GM21390 (cell line): ENCODE measurements around the gene SDHD.
"Not testable (repeated sequence)": the region's sequence is repeated elsewhere in the genome, so short reads cannot be mapped to it uniquely, and the experiment has no call there.

ENCODE experiments used
- ATAC-seq: cut with Tn5 transposase; IDR thresholded peaks from one replicate; pipeline ENCODE4 v1.9.1; 2021; ENCODE audit not compliant: unreplicated experiment

The SDHD gene

GRCh38 chr11:112086422-112087191 is at the start of gene SDHD, which contains the start of gene TIMM8B:
Gene SDHD, plus strand, starts transcription at chr11:112086873. Its CDS starts 35 bp downstream, at chr11:112086908.
Gene TIMM8B, minus strand, starts transcription at chr11:112086756. Its CDS starts 33 bp downstream, at chr11:112086723.
- ATAC-seq, result peak; percentile 86

GRCh38 chr11:112037527-112037926 is 49.1 kb upstream of the SDHD start:
- no peak for ATAC-seq

- no peak for ATAC-seq
Measured at GRCh38 chr11:112042161-112042960, 44.3 kb upstream of the SDHD start.

DNA sequence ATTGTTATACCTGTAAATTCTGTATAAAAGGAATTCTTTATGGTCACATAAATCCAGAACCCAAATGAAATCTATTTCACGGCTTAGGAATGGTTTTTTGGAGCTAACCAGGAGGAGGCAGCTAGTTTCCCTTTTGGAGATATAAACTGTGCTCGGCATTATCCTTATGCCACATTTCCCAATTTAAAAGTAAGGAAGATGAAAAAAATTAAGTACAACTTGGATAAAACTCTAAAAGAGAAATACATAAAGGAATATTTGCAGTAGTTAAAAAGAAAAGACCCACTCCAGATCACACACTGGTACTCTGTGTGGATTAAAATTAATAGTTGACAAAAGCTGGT is 43.7 kb upstream of the SDHD start:
- no peak for ATAC-seq

DNA sequence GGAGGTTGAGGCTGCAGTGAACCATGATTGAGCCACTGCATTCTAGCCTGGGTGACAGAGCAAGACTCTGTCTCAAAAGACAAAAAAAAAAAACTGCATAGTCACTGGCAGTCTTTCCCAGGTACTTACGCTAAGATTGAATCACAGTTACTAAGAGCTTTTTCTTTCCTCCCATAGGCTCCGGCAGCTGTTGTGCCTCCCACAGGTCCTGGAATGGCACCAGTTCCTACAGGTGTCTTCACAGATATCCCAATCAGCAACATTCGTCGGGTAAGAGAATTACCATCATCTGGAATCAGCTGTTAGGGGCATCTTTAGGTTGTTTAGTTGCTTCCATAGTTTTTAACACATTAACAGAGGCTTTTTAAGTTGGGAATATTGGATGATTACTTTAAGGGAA is 41.7 kb upstream of the SDHD start:
- ATAC-seq, result no peak

GRCh38 chr11:112046647-112047046 is 40.0 kb upstream of the SDHD start:
- not testable (repeated sequence) for ATAC-seq

GRCh38 chr11:112048256-112048655 is 38.4 kb upstream of the SDHD start:
- not testable (repeated sequence) for ATAC-seq

GRCh38 chr11:112049777-112050176 is 36.9 kb upstream of the SDHD start:
- no peak for ATAC-seq

DNA sequence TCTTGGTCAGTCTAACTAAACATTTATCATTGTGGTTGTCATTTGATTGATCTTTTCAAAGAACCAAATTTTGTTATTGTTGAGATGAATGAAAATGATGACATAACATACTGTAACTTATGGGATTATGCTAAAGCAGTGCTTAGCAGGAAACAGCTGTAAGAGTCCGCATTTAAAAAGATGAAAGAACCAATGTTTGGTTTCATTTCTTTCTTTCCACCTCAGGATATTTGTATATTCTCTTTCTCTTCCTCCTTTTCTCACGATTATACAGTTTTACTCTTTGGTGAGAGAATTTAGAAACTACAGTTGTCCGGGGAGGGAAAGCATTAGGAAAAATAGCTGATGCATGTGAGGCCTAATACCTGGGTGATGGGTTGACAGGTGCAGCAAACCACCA is 36.0 kb upstream of the SDHD start:
- peak; percentile 86 for ATAC-seq

GRCh38 chr11:112051768-112052167 is 34.9 kb upstream of the SDHD start:
- no peak for ATAC-seq

DNA sequence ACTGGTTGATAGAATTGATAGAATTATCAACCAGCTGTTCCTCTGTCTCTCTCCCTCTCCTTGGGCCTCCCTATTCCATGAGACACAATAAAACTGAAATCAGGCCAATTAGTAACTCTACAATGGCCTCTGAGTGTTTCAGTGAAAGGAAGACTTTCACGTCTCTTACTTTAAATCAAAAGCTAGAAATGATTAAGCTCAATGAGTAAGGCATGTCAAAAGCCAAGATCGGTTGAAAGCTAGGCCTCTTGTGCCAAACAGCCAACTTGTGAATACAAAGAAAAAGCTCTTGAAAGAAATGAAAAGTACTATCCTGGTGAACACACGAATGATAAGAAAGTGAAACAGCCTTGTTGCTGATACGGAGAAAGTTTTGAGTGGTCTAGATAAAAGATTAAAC is 29.5 kb upstream of the SDHD start:
- no peak for ATAC-seq

DNA sequence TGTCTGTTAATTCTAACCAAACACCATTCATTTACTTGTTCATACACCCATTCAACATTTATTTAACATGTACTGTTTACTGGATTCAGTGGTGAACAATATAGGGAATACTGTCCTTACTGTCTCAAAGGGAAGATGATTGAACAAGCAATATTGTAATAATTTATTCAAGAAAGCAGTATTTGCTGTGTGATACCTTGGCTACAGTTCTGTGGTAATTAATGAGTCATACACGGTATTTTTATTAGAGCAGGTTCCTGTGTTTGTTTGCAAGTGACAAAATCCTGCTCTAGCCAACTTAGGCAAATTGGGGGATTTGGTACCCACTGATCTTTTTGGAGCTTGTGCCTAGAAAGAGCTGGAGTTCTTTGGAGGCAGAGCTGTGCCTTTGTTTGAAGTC is 28.6 kb upstream of the SDHD start:
- no peak for ATAC-seq

- ATAC-seq, result no peak
Measured at GRCh38 chr11:112062923-112063322, 23.8 kb upstream of the SDHD start.

- peak; percentile 85 for ATAC-seq
Measured at GRCh38 chr11:112073941-112074811, 12.5 kb upstream of the SDHD start, which contains the start of the genes NKAPD1 and PIH1D2. Gene NKAPD1, plus strand, starts transcription at chr11:112074299. Its CDS starts 1,276 bp downstream, at chr11:112075575. Gene PIH1D2, minus strand, starts transcription at chr11:112074017. Its CDS starts 843 bp downstream, at chr11:112073174.

GRCh38 chr11:112082729-112083128 is 3.9 kb upstream of the SDHD start:
- ATAC-seq, result no peak

- peak; percentile 25 for ATAC-seq
Measured at GRCh38 chr11:112085822-112086421, 751 bp upstream of the SDHD start.

DNA sequence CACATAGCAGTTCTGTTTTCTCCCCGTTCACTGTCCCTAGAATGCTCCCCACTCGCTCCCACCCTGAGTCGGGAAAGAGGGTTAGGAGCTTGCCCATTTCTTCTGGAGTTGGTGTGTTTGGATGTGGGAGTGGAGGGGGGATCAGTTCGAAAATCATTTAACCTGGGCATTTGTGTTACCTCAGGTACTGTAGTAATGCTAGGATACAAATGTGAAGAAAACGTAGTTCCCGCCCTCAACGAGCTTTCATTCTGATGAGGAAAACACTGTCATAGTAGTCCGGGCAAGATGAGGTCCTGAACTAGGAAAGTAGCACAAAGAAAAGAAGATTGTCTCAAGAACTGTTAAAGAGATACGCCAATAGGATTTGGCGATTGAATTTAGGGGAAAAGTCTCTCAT is 539 bp downstream of the SDHD start:
- no peak for ATAC-seq

DNA sequence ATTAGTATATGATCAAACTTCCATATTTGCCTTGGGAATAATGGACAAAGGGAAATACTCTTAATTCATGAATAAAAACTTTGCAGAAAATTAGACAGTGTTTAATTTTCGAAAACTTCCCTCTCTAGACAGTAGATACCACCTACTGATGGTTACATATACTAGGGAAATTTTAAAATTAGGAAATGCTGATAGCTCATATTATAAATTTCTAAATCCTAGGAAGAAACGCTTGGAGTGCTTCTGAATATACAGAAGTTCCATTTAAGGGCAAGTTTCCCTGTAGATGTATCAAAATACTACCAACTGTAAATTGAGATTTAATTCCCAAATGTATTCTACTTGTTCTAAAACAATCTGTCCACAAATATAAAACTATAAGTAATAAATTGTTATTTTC is 8.6 kb downstream of the SDHD start:
- not testable (repeated sequence) for ATAC-seq

DNA sequence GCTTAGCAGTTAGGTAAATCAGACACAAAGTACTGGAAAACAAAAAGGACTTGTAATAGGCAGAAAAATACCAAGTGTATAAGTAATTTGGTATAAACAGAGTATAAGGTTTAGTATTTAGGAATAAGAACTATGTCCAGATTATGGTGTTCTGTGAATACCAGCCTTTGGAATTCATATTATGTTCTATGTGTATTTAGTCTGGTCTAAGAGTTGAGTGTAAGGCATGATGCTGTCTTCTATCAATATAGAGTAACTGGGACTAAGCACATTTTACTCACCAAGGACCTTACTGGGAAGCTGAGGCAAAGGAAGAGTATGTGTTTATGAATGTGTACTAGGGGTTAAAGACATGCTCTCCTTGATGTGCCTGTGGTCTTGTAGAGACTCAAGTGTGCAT is 9.5 kb downstream of the SDHD start:
- no peak for ATAC-seq

- ATAC-seq, result no peak
Measured at GRCh38 chr11:112097734-112098528, 11.3 kb downstream of the SDHD start.
